Breast epithelium (tissue), 4 donors: ENCODE results near the gene CGAS. TPM values are rescaled to one million over a fixed set of nuclear protein-coding genes. Genes with fewer than 3 reads are reported as not detected.

Source experiments
- DNase-seq, 2 donors: peaks; one replicate each; pipeline ENCODE4 v3.0.0-alpha.2; 2019; ENCODE audit warnings: low spot score in 2 of 2
- H3K27ac ChIP-seq, 2 donors: fragments of 200-600 bp; sonication (generic) in 1 of 2; one replicate each; pipeline ENCODE4 v1.5.1; 2016 to 2019; ENCODE audit warnings: mild to moderate bottlenecking in 1 of 2
- H3K27me3 ChIP-seq, 2 donors: fragments of 200-600 bp; sonication (generic) in 1 of 2; one replicate each; pipeline versions ENCODE4 v1.5.1 to v1.6.0; 2017 to 2019; ENCODE audit warnings: control low read depth in 1 of 2, mild to moderate bottlenecking in 1 of 2
- H3K36me3 ChIP-seq: fragments of 200-600 bp; one replicate; pipeline ENCODE4 v1.5.1; 2019
- H3K4me1 ChIP-seq, 2 donors: fragments of 200-600 bp; sonication (generic); one replicate each; pipeline ENCODE4 v1.5.1; 2016 to 2019; ENCODE audit warnings: control low read depth in 1 of 2
- H3K4me3 ChIP-seq, 3 donors: fragments of 200-600 bp; sonication (generic); 1 replicate in 2 of 3; 2 replicates in 1 of 3; pipeline ENCODE4 v1.5.1; 2016 to 2019; ENCODE audit warnings: mild to moderate bottlenecking in 3 of 3, moderate library complexity in 2 of 3
- H3K9me3 ChIP-seq, 2 donors: fragments of 200-600 bp; sonication (generic) in 1 of 2; one replicate each; pipeline ENCODE4 v1.5.1; 2016 to 2019; ENCODE audit warnings: control low read depth in 1 of 2
- POLR2A ChIP-seq: fragments of 450-650 bp; IDR thresholded peaks from one replicate; pipeline ENCODE4 v1.6.1; 2016; ENCODE audit warnings: antibody characterized with exemption, mild to moderate bottlenecking, moderate library complexity
- POLR2AphosphoS5 ChIP-seq, 3 donors: sonication (generic); formaldehyde crosslinking; IDR thresholded peaks; one replicate each; pipeline ENCODE4 v1.6.1; 2017; ENCODE audit warnings: antibody characterized with exemption in 3 of 3
- intact Hi-C: fragments of 100-400 bp; cut with DNase I; formaldehyde crosslinking; loops from one replicate; pipeline ENCODE4 v1.15.1; 2023; ENCODE audit warnings: low total_unique reads
- total RNA-seq, 3 donors: library from RNA; depleted of rRNA; stranded (reverse); fragments of >200 nt; gene quantifications; one replicate each; pipeline ENCODE4 v1.1.0, GENCODE V29; 2016
- TF ChIP-seq, protein P1 (sequence below), 3 donors: fragments of 450-650 bp; IDR thresholded peaks; one replicate each; pipeline ENCODE4 v1.5.1; 2016 to 2017; ENCODE audit warnings: antibody characterized with exemption in 3 of 3, mild to moderate bottlenecking in 3 of 3, moderate library complexity in 3 of 3

Gene CGAS
- total RNA-seq = 1 to 10 TPM; 3.7 to 5.9 (median 3.7) TPM

DNA sequence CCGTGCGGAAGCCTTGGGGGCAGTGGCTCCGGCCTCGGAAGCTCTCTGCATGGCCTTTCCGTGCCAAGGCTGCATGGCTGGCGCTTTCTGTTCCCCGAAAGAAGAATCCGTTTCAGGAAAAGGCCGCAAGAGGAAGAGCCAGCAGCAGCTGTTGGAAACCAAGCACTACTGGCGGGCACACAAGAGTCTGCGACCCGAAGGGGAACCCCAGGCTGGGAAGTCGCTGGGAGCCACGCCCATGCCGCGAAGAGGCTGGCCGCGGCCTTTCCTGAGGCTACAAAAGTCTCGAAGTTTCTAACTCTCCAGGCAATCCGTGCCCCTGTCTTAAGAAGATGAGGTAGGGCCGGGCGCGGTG lies at the start of gene CGAS:
TSS of gene CGAS (minus strand) at position 191 of the 355 bp plus-strand sequence. CDS start at position 75, 116 bp downstream.
- Histone ChIP-seq H3K27me3 (no peaks in the 10 kb centered on the region), H3K27ac (peak within 1 kb of the TSS; percentile 72 to 85), H3K36me3 (no peaks in the 10 kb centered on the region), H3K4me3 (peak within 1 kb of the TSS; percentile 76 to 86 (median 77)), H3K4me1 (no peaks in the 10 kb centered on the region), H3K9me3 (no peaks in the 10 kb centered on the region)
- intact Hi-C loops = no loop called here
- TF ChIP-seq POLR2AphosphoS5 (IDR thresholded peaks at IDR 0.05) = no peak
- peak; percentile 9 for TF ChIP-seq POLR2A
- peak; percentile 27 to 56 for DNase-seq

DNA sequence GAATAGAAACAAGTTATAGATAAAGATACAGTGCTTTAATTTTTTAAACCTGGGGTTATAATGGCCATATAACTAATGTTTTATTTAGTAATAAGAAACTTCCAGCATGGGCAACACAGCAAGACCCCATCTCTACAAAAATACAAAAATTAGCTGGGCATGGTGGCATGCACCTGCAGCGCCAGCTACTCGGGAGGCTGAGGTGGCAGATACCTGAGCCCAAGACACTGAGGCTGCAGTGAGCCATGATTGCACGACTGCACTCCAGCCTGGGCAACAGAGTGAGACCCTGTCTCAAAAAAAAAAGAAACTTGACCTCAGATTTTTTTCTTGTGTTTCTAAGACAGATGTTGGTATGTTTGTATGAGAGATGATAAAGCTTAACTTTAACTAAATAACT lies 45.8 kb upstream of the CGAS start:
- no peak for TF ChIP-seq POLR2AphosphoS5 (IDR thresholded peaks at IDR 0.05)
- TF ChIP-seq, protein P1, sequence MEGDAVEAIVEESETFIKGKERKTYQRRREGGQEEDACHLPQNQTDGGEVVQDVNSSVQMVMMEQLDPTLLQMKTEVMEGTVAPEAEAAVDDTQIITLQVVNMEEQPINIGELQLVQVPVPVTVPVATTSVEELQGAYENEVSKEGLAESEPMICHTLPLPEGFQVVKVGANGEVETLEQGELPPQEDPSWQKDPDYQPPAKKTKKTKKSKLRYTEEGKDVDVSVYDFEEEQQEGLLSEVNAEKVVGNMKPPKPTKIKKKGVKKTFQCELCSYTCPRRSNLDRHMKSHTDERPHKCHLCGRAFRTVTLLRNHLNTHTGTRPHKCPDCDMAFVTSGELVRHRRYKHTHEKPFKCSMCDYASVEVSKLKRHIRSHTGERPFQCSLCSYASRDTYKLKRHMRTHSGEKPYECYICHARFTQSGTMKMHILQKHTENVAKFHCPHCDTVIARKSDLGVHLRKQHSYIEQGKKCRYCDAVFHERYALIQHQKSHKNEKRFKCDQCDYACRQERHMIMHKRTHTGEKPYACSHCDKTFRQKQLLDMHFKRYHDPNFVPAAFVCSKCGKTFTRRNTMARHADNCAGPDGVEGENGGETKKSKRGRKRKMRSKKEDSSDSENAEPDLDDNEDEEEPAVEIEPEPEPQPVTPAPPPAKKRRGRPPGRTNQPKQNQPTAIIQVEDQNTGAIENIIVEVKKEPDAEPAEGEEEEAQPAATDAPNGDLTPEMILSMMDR (IDR thresholded peaks at IDR 0.05) = no peak
- TF ChIP-seq POLR2A = no peak
- intact Hi-C loops = no loop called here

DNA sequence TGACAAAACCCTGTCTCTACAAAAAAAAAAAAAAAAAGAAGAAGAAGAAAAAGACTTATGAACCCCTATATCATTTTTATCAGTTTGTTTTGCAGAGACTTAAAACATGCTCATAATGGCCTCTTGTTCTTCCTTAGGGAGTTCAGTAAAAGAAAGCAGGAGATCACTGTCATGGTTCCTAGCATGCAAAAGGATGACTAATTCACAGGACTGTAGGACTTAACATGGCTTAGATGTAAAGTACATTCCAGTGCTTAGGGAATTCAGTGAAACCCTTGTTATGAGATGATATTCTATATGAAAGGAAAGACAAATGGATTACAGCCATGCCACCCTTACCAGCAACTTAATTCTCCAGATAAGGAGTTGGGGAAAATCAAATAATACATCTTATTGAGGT lies 39.3 kb upstream of the CGAS start:
- Histone ChIP-seq H3K4me1 (no peaks in the 10 kb centered on the region), H3K36me3 (peaks cover 6% of the 10 kb centered on the region), H3K4me3 (no peak overlapping the region), H3K27me3 (no peaks in the 10 kb centered on the region), H3K9me3 (no peaks in the 10 kb centered on the region), H3K27ac (no peak overlapping the region)
- DNase-seq = no peak
- TF ChIP-seq, protein P1 (IDR thresholded peaks at IDR 0.05) = no peak
- TF ChIP-seq POLR2AphosphoS5 (IDR thresholded peaks at IDR 0.05) = no peak
- intact Hi-C loops = no loop called here

More for the DNA sequence above, 45.8 kb upstream of the CGAS start:
- Histone ChIP-seq H3K4me3 (no peak overlapping the region), H3K27ac (no peak overlapping the region), H3K9me3 (no peaks in the 10 kb centered on the region), H3K36me3 (peaks cover 6% of the 10 kb centered on the region), H3K4me1 (no peaks in the 10 kb centered on the region), H3K27me3 (no peaks in the 10 kb centered on the region)
- no peak for DNase-seq

DNA sequence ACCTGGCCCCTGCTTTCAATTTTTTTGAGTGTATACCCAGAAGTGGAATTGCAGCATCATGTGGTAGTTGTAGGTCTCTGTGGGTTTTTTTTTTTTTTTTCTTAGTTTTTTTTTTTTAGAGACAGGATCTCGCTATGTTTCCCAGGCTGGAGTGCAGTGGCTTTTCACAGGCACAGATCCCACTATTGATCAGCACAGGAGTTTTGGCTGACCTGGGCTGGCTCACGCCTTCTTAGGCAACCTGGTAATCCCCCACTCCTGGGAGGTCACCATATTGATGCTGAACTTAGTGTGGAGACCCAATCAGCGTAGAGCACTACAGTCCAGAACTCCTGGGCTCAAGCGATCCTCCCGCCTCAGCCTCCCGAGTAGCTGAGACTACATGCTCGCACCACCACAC lies 35.4 kb upstream of the CGAS start:
- no peak overlapping the region for H3K4me3 ChIP-seq
- TF ChIP-seq, protein P1 (IDR thresholded peaks at IDR 0.05) = no peak
- TF ChIP-seq POLR2A (no peak), POLR2AphosphoS5 (IDR thresholded peaks at IDR 0.05) (no peak)
- H3K9me3 ChIP-seq = no peaks in the 10 kb centered on the region
- no peaks in the 10 kb centered on the region for H3K4me1 ChIP-seq
- DNase-seq = no peak
- no peaks in the 10 kb centered on the region for H3K27me3 ChIP-seq
- no peaks in the 10 kb centered on the region for H3K36me3 ChIP-seq
- intact Hi-C loops = no loop called here
- no peak overlapping the region for H3K27ac ChIP-seq

DNA sequence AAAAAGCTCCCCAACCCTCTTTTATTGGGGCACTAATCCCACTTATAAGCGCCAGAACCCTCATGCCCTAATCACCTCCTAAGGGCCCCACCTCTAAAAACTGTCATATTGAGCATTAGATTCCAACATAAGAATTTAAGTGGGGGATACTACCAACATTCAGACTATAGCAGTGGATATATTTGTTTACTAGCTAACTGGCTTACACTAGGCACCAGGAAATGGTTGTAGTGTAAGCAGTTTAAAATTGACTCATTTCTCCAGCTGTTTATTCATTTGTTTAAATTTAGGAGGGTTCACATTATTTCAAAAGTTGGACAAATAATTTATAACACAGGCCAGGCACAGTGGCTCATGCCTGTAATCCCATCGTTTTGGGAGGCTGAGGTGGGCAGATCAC lies 32.3 kb upstream of the CGAS start:
- H3K4me1 ChIP-seq = no peaks in the 10 kb centered on the region
- intact Hi-C loops = no loop called here
- no peak overlapping the region for H3K4me3 ChIP-seq
- H3K27ac ChIP-seq = no peak overlapping the region
- no peaks in the 10 kb centered on the region for H3K36me3 ChIP-seq
- H3K9me3 ChIP-seq = no peaks in the 10 kb centered on the region
- H3K27me3 ChIP-seq = no peaks in the 10 kb centered on the region
- TF ChIP-seq, protein P1 (IDR thresholded peaks at IDR 0.05) = no peak
- no peak for TF ChIP-seq POLR2A
- TF ChIP-seq POLR2AphosphoS5 (IDR thresholded peaks at IDR 0.05) = no peak
- no peak for DNase-seq

DNA sequence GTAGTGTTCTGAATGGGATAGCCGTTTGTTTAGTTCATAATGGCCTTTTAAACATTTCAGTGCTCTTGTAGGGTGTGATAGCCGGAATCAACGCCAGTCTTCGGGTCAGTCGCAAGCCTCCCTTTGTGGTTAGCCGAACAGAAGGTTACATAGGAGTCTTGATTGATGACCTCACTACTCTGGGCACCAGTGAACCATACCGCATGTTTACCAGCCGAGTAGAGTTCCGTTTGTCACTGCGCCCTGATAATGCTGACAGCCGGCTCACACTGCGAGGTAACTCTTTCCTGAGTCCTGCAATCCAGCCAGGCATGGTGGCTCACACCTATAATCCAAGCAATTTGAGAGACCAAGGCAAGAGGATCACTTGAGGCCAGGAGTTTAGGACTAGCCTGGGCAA lies 29.9 kb upstream of the CGAS start:
- intact Hi-C loops = no loop called here
- no peaks in the 10 kb centered on the region for H3K4me1 ChIP-seq
- DNase-seq = no peak
- H3K36me3 ChIP-seq = no peaks in the 10 kb centered on the region
- no peaks in the 10 kb centered on the region for H3K27me3 ChIP-seq
- no peak overlapping the region for H3K27ac ChIP-seq
- H3K9me3 ChIP-seq = no peaks in the 10 kb centered on the region
- no peak overlapping the region for H3K4me3 ChIP-seq
- no peak for TF ChIP-seq POLR2A
- no peak for TF ChIP-seq POLR2AphosphoS5 (IDR thresholded peaks at IDR 0.05)
- TF ChIP-seq, protein P1 (IDR thresholded peaks at IDR 0.05) = no peak
